ENCODE data around the gene GLIS1.

DNA sequence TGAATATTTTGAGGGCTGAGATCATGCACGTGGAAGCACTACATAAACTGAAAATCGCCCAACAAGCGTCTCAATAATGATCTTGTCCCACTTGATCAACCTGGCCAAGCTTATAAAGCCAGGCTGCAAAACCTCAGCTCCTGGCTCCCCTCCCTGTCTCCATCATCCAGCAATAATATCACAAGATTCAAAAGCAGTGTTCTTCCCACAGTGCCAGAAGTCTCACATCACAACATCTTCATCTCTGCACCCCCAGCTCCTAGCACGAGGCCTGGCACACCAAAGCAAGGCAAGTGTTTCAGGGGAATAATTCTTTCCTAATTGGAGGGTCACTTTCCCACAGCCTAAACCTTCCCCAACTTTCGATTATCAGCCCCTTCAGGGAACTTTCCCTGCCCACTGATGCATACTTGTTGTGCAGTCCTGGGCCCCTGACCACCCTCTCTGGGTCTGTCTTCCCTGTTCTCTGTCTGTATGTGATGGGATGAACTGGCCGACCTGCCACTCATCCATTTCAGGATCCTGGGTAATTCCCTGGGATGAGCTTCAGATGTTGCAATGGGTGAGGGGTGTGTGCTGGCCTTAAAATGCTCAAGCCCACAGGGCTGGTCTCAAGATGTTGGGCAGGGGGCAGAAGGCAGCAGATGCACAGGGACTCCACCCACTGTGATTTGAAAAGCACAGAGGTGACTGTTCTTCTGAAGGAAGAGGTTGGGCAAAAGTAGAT, 150.7 kb downstream of the GLIS1 start:
- TF ChIP-seq, protein P1, sequence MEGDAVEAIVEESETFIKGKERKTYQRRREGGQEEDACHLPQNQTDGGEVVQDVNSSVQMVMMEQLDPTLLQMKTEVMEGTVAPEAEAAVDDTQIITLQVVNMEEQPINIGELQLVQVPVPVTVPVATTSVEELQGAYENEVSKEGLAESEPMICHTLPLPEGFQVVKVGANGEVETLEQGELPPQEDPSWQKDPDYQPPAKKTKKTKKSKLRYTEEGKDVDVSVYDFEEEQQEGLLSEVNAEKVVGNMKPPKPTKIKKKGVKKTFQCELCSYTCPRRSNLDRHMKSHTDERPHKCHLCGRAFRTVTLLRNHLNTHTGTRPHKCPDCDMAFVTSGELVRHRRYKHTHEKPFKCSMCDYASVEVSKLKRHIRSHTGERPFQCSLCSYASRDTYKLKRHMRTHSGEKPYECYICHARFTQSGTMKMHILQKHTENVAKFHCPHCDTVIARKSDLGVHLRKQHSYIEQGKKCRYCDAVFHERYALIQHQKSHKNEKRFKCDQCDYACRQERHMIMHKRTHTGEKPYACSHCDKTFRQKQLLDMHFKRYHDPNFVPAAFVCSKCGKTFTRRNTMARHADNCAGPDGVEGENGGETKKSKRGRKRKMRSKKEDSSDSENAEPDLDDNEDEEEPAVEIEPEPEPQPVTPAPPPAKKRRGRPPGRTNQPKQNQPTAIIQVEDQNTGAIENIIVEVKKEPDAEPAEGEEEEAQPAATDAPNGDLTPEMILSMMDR (IDR thresholded peaks at IDR 0.05) = no peak
- no peak for TF ChIP-seq POLR2A (IDR thresholded peaks at IDR 0.05)

All from heart left ventricle (tissue), 13 donors.